HG03439 (cell line): ENCODE results near the gene SRP68.
"Not testable (repeated sequence)": the region's sequence is repeated elsewhere in the genome, so short reads cannot be mapped to it uniquely, and the experiment has no call there.

Experiments used
- ATAC-seq: cut with Tn5 transposase; IDR thresholded peaks from one replicate; pipeline ENCODE4 v1.9.1; 2021; ENCODE audit warnings: mild to moderate bottlenecking, moderate library complexity; ENCODE audit not compliant: unreplicated experiment

SRP68 gene

GRCh38 chr17:76090517-76091129 is 18.3 kb upstream of the SRP68 start:
- no peak for ATAC-seq

GRCh38 chr17:76089680-76090516 is 17.6 kb upstream of the SRP68 start:
- ATAC-seq, result no peak

DNA sequence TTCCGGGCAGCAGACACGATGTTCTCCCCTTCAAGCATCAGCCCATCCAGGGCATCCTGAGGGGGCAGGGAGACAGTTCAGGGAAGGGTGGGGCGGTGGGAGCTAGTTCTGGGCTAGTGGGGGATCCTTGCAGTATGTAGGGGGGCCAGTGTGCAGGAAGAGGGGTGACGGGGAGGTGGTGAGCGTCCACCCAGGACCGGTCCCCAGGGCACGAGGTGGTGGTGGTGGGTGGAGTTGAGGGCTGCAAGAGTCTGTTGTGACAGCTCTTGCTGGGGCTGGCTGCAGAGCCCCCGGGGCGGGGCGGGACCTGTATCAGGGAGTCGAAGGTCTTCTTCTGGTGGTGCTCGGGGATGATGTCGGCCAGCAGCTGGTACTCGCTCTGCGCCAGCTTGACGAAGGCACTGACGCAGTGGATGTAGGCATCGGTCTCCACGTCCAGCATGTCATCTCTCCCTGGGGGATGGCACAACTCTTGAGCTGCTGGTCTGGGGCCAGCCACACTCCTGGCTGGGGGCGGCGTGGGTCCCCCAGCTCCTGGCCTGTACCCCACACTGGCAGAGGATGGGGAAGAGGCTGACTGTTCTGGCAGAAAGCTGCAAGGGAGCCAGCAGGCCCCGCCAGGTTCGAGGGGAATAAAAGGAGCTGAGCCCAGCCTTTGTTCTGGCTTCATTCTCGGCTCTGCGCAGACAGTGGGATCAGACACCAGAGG is 16.7 kb upstream of the SRP68 start:
- ATAC-seq, result no peak

GRCh38 chr17:76088041-76088867 is 15.9 kb upstream of the SRP68 start:
- ATAC-seq, result no peak

DNA sequence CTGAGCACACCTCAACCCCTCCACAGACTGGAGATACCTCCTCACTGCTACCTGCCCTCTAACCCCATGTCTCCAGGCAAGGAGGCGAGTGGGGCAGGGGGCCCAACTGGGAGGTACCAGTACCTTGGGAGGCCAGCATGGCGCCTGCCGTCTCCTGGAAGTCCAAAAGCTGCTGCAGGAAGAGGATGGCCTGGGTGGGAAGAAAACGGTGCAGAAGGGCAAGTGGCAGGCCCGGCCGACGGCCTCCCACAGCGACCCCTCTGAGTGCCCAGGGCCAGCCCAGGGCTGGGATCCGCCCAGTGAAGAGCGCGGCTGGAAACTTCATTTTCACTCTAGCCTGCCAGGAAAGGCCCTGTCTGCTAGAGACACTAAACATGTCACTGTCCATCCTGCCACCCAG is 15.2 kb upstream of the SRP68 start:
- no peak for ATAC-seq

GRCh38 chr17:76086384-76086783 is 14.1 kb upstream of the SRP68 start:
- ATAC-seq, result no peak

- ATAC-seq, result no peak
Measured at GRCh38 chr17:76085731-76086366, 13.5 kb upstream of the SRP68 start.

DNA sequence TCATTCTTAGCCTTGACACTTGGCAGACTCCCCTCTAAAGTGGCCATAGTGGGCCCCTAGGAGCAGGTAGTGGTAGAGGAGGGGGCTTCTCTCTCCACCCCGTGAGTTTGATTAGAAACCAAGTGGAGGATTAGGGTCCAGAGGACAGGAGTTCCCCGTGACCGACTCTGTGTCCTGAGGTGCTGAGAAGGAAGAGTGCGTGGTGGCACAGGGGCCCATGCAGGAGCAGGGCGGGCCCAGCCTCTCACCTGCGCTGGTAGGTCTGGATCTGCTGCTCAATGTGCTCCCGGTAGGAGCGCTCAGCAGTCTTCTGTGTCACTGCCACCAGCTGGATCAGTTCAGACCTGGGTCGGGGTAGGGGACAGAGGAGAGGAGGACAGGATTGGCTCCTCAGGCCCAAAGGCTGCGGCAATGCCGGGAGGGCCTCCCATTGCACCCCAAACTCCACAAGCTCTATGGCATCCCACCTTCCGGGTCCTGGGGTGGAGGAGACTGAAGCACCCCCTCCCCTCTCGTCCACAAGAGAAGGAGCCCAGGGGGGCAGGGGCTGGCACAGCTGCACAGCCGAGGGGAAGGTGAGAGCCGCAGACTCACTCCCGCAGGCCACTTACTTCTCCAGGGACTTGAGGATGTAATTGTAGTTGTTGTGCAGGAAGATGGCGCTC is 12.9 kb upstream of the SRP68 start:
- ATAC-seq, result no peak

GRCh38 chr17:76083536-76084182 is 11.3 kb upstream of the SRP68 start:
- no peak for ATAC-seq

DNA sequence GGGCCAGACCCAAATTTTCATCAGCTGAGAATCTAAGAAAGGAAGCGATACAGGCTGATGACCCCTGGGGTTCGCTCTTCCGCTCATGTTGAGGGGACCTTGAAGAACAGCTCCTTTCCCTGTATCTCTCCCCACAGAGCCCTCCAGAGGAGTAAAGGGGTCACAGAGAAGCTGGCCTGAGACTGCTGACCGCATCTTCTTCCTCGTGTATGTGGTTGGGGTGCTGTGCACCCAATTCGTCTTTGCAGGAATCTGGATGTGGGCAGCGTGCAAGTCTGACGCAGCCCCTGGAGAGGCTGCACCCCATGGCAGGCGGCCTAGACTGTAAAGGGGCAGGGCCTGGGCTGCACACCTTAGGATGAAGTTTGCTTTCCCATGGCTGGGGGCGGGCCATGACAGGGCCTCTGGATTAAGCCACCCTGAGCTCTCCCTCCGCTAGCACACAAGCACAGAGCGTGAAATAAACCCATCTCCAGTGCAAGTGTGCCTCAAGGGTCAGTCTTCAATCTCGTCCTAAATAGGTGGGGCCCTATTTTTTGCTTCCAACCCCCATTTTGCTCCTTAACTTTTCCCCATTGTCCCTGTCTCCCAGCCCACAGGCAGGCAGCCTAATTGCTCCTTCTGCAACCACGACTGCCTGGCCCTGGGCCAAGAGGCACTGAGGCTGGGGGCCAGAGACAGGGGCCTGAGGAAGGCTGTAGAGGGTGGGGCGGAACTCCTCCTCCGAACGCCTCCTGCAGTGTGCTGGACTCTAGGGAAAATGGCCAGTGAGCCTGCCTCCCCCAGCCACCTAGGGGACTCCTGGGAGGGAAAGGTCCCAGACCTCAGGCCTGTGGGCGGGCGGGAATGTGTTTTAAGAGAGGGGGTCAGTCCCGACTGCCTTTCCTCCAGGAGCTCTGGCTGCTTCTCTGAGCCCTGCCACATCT is 10.3 kb upstream of the SRP68 start:
- ATAC-seq, result no peak

- ATAC-seq, result no peak
Measured at GRCh38 chr17:76081295-76082210, 9.2 kb upstream of the SRP68 start.

- no peak for ATAC-seq
Measured at GRCh38 chr17:76080768-76081287, 8.5 kb upstream of the SRP68 start.

DNA sequence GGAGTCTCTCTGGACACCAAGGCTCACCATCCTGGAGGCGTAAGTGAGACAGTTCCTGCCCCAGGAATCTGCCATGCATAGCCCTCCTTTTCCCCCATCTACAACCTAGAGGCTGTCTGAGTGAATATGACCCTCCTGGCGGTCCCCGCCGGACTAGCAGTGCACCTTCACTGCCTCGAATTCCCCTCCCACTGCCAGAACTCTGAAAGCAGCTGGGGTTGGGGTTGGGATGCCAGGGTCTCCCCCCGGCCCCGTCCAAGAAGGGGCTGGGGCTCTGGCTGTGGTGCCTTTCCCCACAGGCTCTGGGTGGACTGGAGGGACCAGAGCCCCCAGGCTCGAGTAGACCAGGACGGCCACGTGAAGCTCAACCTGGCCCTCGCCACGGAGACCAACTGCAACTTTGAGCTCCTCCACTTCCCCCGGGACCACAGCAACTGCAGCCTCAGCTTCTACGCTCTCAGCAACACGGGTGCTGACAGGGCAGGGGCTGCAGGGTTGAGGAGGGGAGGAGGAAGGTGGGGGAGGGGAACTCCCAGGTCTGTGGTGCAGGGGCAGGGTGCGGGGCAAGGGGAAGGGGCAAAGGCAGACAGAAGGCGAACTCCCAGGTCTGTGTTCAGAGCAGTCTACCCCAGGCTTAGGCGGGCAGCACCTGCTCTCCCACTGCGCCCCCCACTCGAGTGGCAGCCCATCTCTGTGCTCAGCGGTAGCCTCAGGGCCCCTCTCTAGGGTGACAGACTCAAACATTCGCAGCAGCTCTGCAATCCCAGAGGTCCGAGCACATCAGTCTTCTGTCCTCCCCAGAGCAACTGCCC is 7.8 kb upstream of the SRP68 start:
- no peak for ATAC-seq

DNA sequence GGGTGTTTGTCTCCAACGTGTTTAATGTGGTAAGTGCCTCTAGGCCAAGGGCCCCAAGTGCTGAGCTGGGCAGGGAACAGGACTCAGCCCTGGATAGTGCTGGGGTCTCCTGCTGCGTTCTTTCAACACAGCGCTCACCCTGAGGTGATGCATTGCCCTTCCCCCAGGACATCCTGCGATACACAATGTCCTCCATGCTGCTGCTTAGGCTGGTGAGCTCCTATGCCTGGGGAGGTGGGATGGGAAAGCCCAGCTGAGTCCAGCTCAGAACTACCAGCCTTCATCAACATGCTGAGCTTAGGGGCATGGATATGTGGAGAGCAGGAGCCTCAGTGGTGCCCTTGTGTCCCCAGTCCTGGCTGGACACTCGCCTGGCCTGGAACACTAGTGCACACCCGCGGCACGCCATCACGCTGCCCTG is 7.2 kb upstream of the SRP68 start:
- ATAC-seq, result no peak

DNA sequence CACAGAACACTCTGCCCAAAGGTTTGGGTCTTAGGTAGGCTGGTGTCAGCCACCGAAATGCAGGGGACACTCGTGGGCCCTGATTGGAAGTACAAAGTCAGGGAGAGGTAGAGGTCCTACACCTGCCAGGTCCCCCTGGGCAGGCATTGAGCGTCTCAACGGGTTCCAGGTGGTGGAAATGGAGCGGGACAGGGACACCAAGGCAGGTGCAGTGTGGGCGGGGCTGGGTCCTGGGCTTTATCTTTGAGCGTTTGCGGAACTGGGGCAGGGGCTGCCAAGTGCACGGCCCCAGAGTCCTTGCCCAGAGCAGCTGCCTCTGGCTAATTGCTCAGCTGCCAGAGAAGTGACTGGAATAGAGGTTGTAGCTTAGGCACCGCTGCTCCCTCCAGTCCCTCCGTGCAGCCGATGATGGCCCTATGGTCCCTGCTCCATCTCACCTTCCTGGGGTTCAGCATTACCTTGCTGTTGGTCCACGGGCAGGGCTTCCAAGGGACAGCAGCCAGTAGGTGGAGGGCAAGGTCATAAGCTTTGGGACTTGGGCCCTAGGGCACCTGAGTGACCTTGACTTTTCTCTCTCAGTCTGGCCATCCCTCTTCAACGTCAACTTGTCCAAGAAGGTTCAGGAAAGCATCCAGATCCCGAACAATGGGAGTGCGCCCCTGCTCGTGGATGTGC is 6.7 kb upstream of the SRP68 start, which contains the start of gene ZACN:
Gene ZACN (plus strand): TSS at position 323 of the 675 bp plus-strand sequence. CDS start 83 bp downstream, at position 406.
- ATAC-seq, result no peak

GRCh38 chr17:76078370-76078769 is 6.1 kb upstream of the SRP68 start:
- not testable (repeated sequence) for ATAC-seq
